GM18951 (cell line): ENCODE measurements around the gene SFMBT2.

ENCODE experiments used
- POLR2A ChIP-seq: IDR thresholded peaks from 4 replicates; pipeline ENCODE4 v1.6.1; 2011; ENCODE audit warnings: mild to moderate bottlenecking; ENCODE audit not compliant: insufficient read length, insufficient read depth; ENCODE audit errors: extremely low read depth
- in situ Hi-C: fragments of 300-500 bp; cut with MboI; formaldehyde crosslinking; loops from one replicate; pipeline ENCODE4 v1.12.0; 2022; ENCODE audit warnings: low sequenced_read_pairs, mixed read lengths, inconsistent platforms; ENCODE audit not compliant: unreplicated experiment

SFMBT2 gene

GRCh38 chr10:7152982-7153381, 257.9 kb downstream of the SFMBT2 start:
- TF ChIP-seq POLR2A = no peak
- in situ Hi-C loops = no loop called here

- TF ChIP-seq POLR2A = no peak
- in situ Hi-C loops = no loop called here
Observed at GRCh38 chr10:7152341-7152740, 258.5 kb downstream of the SFMBT2 start.

GRCh38 chr10:7151538-7151937, 259.3 kb downstream of the SFMBT2 start:
- in situ Hi-C loops = no loop called here
- TF ChIP-seq POLR2A = no peak

GRCh38 chr10:7150349-7150748, 260.5 kb downstream of the SFMBT2 start:
- TF ChIP-seq POLR2A = no peak
- in situ Hi-C loops = no loop called here

GRCh38 chr10:7146189-7146588, 264.6 kb downstream of the SFMBT2 start:
- in situ Hi-C loops = no loop called here
- TF ChIP-seq POLR2A = no peak

GRCh38 chr10:7136016-7136415, 274.8 kb downstream of the SFMBT2 start:
- in situ Hi-C loops = no loop called here
- no peak for TF ChIP-seq POLR2A

GRCh38 chr10:7135188-7135587, 275.6 kb downstream of the SFMBT2 start:
- TF ChIP-seq POLR2A = no peak
- in situ Hi-C loops = no loop called here

- no peak for TF ChIP-seq POLR2A
- in situ Hi-C loops = no loop called here
Observed at GRCh38 chr10:7134448-7134847, 276.4 kb downstream of the SFMBT2 start.

- no peak for TF ChIP-seq POLR2A
- in situ Hi-C loops = no loop called here
Observed at GRCh38 chr10:7133958-7134357, 276.9 kb downstream of the SFMBT2 start.

GRCh38 chr10:7133278-7133677, 277.6 kb downstream of the SFMBT2 start:
- TF ChIP-seq POLR2A = no peak
- in situ Hi-C loops = no loop called here

GRCh38 chr10:7130191-7130911, 280.5 kb downstream of the SFMBT2 start:
- in situ Hi-C loops = no loop called here
- no peak for TF ChIP-seq POLR2A

GRCh38 chr10:7123774-7124173, 287.1 kb downstream of the SFMBT2 start:
- in situ Hi-C loops = no loop called here
- TF ChIP-seq POLR2A = no peak

GRCh38 chr10:7122561-7122960, 288.3 kb downstream of the SFMBT2 start:
- in situ Hi-C loops = no loop called here
- no peak for TF ChIP-seq POLR2A

GRCh38 chr10:7121154-7121797, 289.6 kb downstream of the SFMBT2 start:
- in situ Hi-C loops = no loop called here
- no peak for TF ChIP-seq POLR2A

- in situ Hi-C loops = loop anchor here (10.0 kb wide), 1 partner anchor 295 kb away; the partner anchor contains the start of gene SFMBT2
- TF ChIP-seq POLR2A = no peak
Observed at GRCh38 chr10:7119325-7120015, 291.4 kb downstream of the SFMBT2 start.
